ENCODE data around the gene ELP5. TPM values are rescaled to one million over a fixed set of nuclear protein-coding genes. Genes with fewer than 3 reads are reported as not detected.
A peak's percentile ranks its signal among the peaks of the same experiment; 100 is the strongest.

ELP5 gene
- total and polyA plus RNA-seq, 10 of the 15 experiments (the other 5 are each of a cell fraction or from before 2014, with no cell fraction given) = 41.1 to 109 (median 77.5) TPM

DNA sequence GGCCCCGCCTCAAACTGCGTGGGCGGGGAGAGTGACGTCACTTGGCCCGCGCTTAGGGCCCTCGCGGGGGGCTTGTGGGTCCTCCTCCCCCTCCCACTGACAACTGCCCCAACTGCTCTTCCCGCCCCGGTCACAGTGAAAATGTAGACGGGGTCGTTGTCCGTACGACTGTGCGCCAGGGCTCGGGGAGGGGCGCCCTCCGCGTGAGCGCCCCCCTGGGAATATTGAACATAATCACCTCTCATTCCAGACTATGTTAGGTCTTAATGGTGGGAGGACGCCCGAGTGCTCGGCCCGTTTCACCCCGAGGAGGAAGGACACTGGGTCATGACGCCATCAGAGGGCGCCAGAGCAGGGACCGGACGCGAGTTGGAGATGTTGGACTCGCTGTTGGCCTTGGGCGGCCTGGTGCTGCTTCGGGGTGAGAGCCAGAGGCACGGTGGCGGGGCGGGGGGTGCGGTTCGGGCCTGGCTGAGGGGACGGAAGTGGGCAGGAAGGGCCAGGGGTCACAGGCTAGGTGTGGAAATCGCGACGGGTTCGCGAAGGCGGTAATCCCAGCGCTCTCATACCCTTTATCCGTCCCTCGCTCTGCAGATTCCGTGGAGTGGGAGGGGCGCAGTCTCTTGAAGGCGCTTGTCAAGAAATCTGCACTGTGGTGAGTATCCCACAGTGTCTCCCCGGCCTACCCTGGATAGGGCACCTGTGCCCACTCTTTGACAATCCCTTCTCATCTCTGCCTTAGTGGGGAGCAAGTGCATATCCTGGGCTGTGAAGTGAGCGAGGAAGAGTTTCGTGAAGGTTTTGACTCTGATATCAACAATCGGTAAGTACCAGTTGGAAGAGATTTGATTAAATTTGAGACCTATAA lies at the start of gene ELP5 (continued):
- TF ChIP-seq PAX5 (IDR thresholded peaks at IDR 0.05; ENCODE audit: borderline replicate concordance, low read depth, low read length) (peak; percentile 8; the same call in 1 of the 2 replicates), GATAD2B (conservative IDR thresholded peaks at IDR 0.05; ENCODE audit: low read depth) (peak; percentile 86), LARP7 (IDR thresholded peaks at IDR 0.05) (peak; percentile 88; the same call in 1 of the 2 replicates), TCF7 (IDR thresholded peaks at IDR 0.05; ENCODE audit: borderline replicate concordance) (no peak), CHD1 (IDR thresholded peaks at IDR 0.05; ENCODE audit: low read depth, low read length) (no peak), CEBPZ (IDR thresholded peaks at IDR 0.05; ENCODE audit: low read depth, low read length) (no peak), TARDBP (IDR thresholded peaks at IDR 0.05; ENCODE audit: borderline replicate concordance) (no peak), RBBP5 (conservative IDR thresholded peaks at IDR 0.05) (no peak), NRF1 (conservative IDR thresholded peaks at IDR 0.05; ENCODE audit: low read depth, low read length) (no peak), CBX3 (IDR thresholded peaks at IDR 0.05; ENCODE audit: borderline replicate concordance, low read depth) (no peak), NFXL1 (IDR thresholded peaks at IDR 0.05; ENCODE audit: borderline replicate concordance) (peak; percentile 82), HDAC2 (IDR thresholded peaks at IDR 0.05) (no peak), DPF2 (IDR thresholded peaks at IDR 0.05) (peak; percentile 78), EGR1 (IDR thresholded peaks at IDR 0.05; ENCODE audit: borderline replicate concordance in 1 of 2, low read depth in 2 of 2, low read length in 2 of 2) (peak; percentile 86 to 99), POU2F2 (IDR thresholded peaks at IDR 0.05; ENCODE audit: borderline replicate concordance, low read depth, low read length) (peak; percentile 36; the same call in 1 of the 3 replicates), IKZF1 (conservative IDR thresholded peaks at IDR 0.05) (peak; percentile 86), JUND (IDR thresholded peaks at IDR 0.05; ENCODE audit: low read depth, low read length) (peak; percentile 75; the same call in 1 of the 2 replicates), STAT1 (conservative IDR thresholded peaks at IDR 0.05) (peak; percentile 79; the same call in 1 of the 2 replicates), SPI1 (IDR thresholded peaks at IDR 0.05; ENCODE audit: borderline replicate concordance, insufficient read depth, low read depth, low read length) (peak; percentile 8; the same call in 1 of the 2 replicates), MEF2A (IDR thresholded peaks at IDR 0.05; ENCODE audit: insufficient read depth, low read depth, low read length) (no peak)
- TF ChIP-seq, protein P1, sequence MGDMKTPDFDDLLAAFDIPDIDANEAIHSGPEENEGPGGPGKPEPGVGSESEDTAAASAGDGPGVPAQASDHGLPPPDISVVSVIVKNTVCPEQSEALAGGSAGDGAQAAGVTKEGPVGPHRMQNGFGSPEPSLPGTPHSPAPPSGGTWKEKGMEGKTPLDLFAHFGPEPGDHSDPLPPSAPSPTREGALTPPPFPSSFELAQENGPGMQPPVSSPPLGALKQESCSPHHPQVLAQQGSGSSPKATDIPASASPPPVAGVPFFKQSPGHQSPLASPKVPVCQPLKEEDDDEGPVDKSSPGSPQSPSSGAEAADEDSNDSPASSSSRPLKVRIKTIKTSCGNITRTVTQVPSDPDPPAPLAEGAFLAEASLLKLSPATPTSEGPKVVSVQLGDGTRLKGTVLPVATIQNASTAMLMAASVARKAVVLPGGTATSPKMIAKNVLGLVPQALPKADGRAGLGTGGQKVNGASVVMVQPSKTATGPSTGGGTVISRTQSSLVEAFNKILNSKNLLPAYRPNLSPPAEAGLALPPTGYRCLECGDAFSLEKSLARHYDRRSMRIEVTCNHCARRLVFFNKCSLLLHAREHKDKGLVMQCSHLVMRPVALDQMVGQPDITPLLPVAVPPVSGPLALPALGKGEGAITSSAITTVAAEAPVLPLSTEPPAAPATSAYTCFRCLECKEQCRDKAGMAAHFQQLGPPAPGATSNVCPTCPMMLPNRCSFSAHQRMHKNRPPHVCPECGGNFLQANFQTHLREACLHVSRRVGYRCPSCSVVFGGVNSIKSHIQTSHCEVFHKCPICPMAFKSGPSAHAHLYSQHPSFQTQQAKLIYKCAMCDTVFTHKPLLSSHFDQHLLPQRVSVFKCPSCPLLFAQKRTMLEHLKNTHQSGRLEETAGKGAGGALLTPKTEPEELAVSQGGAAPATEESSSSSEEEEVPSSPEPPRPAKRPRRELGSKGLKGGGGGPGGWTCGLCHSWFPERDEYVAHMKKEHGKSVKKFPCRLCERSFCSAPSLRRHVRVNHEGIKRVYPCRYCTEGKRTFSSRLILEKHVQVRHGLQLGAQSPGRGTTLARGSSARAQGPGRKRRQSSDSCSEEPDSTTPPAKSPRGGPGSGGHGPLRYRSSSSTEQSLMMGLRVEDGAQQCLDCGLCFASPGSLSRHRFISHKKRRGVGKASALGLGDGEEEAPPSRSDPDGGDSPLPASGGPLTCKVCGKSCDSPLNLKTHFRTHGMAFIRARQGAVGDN (IDR thresholded peaks at IDR 0.05) = 0 out of 2 replicates have a peak, but pooled peaks have one; percentile 60
- TF ChIP-seq, protein P2, sequence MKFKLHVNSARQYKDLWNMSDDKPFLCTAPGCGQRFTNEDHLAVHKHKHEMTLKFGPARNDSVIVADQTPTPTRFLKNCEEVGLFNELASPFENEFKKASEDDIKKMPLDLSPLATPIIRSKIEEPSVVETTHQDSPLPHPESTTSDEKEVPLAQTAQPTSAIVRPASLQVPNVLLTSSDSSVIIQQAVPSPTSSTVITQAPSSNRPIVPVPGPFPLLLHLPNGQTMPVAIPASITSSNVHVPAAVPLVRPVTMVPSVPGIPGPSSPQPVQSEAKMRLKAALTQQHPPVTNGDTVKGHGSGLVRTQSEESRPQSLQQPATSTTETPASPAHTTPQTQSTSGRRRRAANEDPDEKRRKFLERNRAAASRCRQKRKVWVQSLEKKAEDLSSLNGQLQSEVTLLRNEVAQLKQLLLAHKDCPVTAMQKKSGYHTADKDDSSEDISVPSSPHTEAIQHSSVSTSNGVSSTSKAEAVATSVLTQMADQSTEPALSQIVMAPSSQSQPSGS (IDR thresholded peaks at IDR 0.05; ENCODE audit: low read length) = peak; percentile 91
